Measurements from ENCODE around the gene ITGB7. TPM values are rescaled to one million over a fixed set of nuclear protein-coding genes. Genes with fewer than 3 reads are reported as not detected.

Gene ITGB7
- polyA plus RNA-seq, 1 donor (not counting 4 experiments of a cell fraction or from before 2014, with no cell fraction given): 0.83 TPM

DNA sequence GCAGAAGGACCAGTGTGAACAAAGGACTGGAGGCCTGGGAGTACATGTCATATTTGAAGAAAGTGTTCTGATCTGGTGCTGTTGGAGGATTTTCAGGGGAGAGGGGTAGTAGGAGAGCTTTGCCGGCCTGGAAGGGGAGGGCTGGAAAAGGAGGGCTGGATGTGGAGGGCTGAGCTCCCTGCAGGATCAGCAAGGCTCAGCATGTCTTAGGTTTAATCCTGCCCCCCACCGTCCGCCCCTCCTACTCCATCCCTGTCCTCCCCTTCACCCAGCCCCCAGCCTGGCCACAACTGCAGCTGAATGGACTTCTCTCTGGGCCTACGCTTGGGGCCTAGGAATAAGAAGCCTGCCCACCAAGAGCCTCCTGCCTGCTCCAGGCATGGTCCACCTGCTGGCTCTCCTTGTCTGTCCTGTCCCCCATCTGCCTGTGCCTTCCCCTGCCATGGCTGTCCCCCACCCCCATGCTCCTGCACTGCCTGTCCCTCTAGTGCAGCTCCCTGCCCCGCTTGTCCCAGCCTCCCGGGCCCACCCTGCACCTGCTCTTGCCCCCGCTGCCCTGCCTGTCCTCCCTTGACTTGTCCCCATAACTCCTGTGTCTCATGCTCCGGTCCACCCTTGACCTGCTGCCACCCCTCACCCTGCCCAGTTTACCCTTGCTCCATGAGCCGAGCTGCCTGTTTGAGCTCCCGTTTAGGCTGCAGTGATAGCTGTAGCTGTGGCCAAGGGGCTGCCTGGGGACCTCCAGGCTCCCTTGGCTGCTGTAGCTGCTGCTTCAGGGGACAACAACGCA lies 34.8 kb upstream of the ITGB7 start:
- H2AFZ ChIP-seq (ENCODE audit: control insufficient read depth, low read length): no peak overlapping the region
- DNase-seq (ENCODE audit: low read depth, low spot score): no peak
- no peak for TF ChIP-seq EZH2 (IDR thresholded peaks at IDR 0.05; ENCODE audit: low read length)
- TF ChIP-seq, protein P1, sequence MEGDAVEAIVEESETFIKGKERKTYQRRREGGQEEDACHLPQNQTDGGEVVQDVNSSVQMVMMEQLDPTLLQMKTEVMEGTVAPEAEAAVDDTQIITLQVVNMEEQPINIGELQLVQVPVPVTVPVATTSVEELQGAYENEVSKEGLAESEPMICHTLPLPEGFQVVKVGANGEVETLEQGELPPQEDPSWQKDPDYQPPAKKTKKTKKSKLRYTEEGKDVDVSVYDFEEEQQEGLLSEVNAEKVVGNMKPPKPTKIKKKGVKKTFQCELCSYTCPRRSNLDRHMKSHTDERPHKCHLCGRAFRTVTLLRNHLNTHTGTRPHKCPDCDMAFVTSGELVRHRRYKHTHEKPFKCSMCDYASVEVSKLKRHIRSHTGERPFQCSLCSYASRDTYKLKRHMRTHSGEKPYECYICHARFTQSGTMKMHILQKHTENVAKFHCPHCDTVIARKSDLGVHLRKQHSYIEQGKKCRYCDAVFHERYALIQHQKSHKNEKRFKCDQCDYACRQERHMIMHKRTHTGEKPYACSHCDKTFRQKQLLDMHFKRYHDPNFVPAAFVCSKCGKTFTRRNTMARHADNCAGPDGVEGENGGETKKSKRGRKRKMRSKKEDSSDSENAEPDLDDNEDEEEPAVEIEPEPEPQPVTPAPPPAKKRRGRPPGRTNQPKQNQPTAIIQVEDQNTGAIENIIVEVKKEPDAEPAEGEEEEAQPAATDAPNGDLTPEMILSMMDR (optimal IDR thresholded peaks at IDR 0.05 in 1 of 3, IDR thresholded peaks at IDR 0.05 in 1 of 3, conservative IDR thresholded peaks at IDR 0.05 in 1 of 3; ENCODE audit: extremely low read depth in 1 of 3, insufficient read depth in 2 of 3, low read length in 3 of 3): no peak
- no peaks in the 10 kb centered on the region for H3K9me3 ChIP-seq (ENCODE audit: control insufficient read depth, low read depth, low read length)
- H3K4me2 ChIP-seq (ENCODE audit: control insufficient read depth, extremely low read depth, insufficient read depth, low read depth, low read length): no peak overlapping the region
- peaks cover under 1% of the 10 kb centered on the region for H3K4me1 ChIP-seq (ENCODE audit: control insufficient read depth, extremely low read depth, insufficient read depth, low read length)
- H3K9ac ChIP-seq (ENCODE audit: control insufficient read depth, extremely low read depth, insufficient read depth, low read length): no peak overlapping the region
- dilution Hi-C loops (cut with MboI; ENCODE audit: extremely low pct_ligation_motif_present, low sequenced_read_pairs): no loop called here
- no peaks in the 10 kb centered on the region for H3K36me3 ChIP-seq (ENCODE audit: control insufficient read depth in 2 of 2, extremely low read depth in 1 of 2, insufficient read depth in 2 of 2, low read length in 2 of 2)
- no peak for FAIRE-seq
- H3K4me3 ChIP-seq (ENCODE audit: control insufficient read depth in 2 of 3, extremely low read depth in 1 of 3, insufficient read depth in 2 of 3, low read depth in 1 of 3, low read length in 3 of 3): no peak overlapping the region
- no peaks in the 10 kb centered on the region for H3K79me2 ChIP-seq (ENCODE audit: control insufficient read depth, insufficient read depth, low read length)
- no peaks in the 10 kb centered on the region for H3K9me1 ChIP-seq (ENCODE audit: control insufficient read depth, extremely low read depth, insufficient read depth, low read length)
- no peaks in the 10 kb centered on the region for H4K20me1 ChIP-seq (ENCODE audit: control insufficient read depth, extremely low read depth, insufficient read depth, low read length)
- peaks cover 10% of the 10 kb centered on the region for H3K27me3 ChIP-seq (ENCODE audit: control insufficient read depth, extremely low read depth, insufficient read depth, low read length)
- no peak overlapping the region for H3K27ac ChIP-seq (ENCODE audit: control insufficient read depth, insufficient read depth, low read length)

DNA sequence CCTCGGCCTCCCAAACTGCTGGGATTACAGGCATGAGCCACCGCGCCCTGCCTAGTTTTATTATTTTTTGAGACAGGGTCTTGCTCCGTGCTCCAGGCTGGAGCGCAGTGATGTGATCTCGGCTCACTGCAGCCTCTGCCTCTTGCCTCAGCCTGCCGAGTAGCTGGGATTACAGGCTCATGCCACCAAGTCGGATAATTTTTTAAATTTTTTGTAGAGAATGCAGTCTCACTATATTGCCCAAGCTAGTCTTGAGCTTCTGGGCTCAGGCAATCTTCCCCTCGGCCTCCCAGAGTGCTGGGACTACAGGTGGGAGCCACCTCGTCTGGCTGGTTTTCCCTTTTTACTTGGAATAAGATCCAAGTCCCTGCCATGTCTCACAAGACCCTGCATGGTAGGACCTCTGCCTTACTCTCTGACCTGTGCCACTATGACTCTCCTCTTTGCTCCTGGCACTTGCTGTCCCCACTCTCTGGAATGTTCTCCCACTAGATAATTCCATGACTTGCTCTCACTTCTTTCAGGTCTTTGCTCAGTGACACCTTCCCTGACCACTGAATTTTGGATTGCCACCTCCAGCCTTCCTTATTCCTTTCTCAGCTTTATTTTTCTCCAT lies 32.7 kb upstream of the ITGB7 start:
- Histone ChIP-seq H3K9ac (ENCODE audit: control insufficient read depth, extremely low read depth, insufficient read depth, low read length) (no peak overlapping the region), H3K79me2 (ENCODE audit: control insufficient read depth, insufficient read depth, low read length) (no peaks in the 10 kb centered on the region), H4K20me1 (ENCODE audit: control insufficient read depth, extremely low read depth, insufficient read depth, low read length) (no peaks in the 10 kb centered on the region), H3K4me3 (ENCODE audit: control insufficient read depth in 2 of 3, extremely low read depth in 1 of 3, insufficient read depth in 2 of 3, low read depth in 1 of 3, low read length in 3 of 3) (no peak overlapping the region), H3K4me1 (ENCODE audit: control insufficient read depth, extremely low read depth, insufficient read depth, low read length) (peaks cover 12% of the 10 kb centered on the region), H3K9me3 (ENCODE audit: control insufficient read depth, low read depth, low read length) (no peaks in the 10 kb centered on the region), H2AFZ (ENCODE audit: control insufficient read depth, low read length) (no peak overlapping the region), H3K4me2 (ENCODE audit: control insufficient read depth, extremely low read depth, insufficient read depth, low read depth, low read length) (no peak overlapping the region), H3K27ac (ENCODE audit: control insufficient read depth, insufficient read depth, low read length) (no peak overlapping the region), H3K27me3 (ENCODE audit: control insufficient read depth, extremely low read depth, insufficient read depth, low read length) (peaks cover 10% of the 10 kb centered on the region), H3K36me3 (ENCODE audit: control insufficient read depth in 2 of 2, extremely low read depth in 1 of 2, insufficient read depth in 2 of 2, low read length in 2 of 2) (no peaks in the 10 kb centered on the region), H3K9me1 (ENCODE audit: control insufficient read depth, extremely low read depth, insufficient read depth, low read length) (no peaks in the 10 kb centered on the region)
- DNase-seq (ENCODE audit: low read depth, low spot score) (no peak), FAIRE-seq (no peak)
- dilution Hi-C loops (cut with MboI; ENCODE audit: extremely low pct_ligation_motif_present, low sequenced_read_pairs): no loop called here
- no peak for TF ChIP-seq EZH2 (IDR thresholded peaks at IDR 0.05; ENCODE audit: low read length)

Measured in keratinocyte (primary cell).